H1 (cell line): ENCODE data around the gene NANOS2. TPM values are rescaled to one million over a fixed set of nuclear protein-coding genes. Genes with fewer than 3 reads are reported as not detected.

Source experiments
- CTCF ChIA-PET: fragments of 300-600 bp; sonication (Branson Sonifier 250); formaldehyde crosslinking; loops from one replicate; lab custom pipeline; 2021; ENCODE audit not compliant: partially characterized antibody; lab: Charles Lee
- POLR2A ChIA-PET: fragments of 300-600 bp; sonication (Branson Sonifier 250); formaldehyde crosslinking; loops from one replicate; lab custom pipeline; 2021; ENCODE audit warnings: inconsistent platforms; ENCODE audit not compliant: partially characterized antibody; lab: Charles Lee
- DNase-seq, 2 experiments: peaks; one replicate each; pipeline versions ENCODE4 v3.0.0 to v3.0.0-alpha.2; 2010 to 2022; ENCODE audit warnings: low spot score in 2 of 2, low read depth in 1 of 2, mixed read lengths in 1 of 2
- FAIRE-seq: peaks from 2 replicates; lab custom pipeline; 2011; peaks lifted over from hg19 to GRCh38; lab: Jason Lieb, UNC
- H2AFZ ChIP-seq: 2 replicates; pipeline ENCODE4 v1.8.1; 2012; ENCODE audit warnings: low read length, inconsistent platforms
- H2AK5ac ChIP-seq: 2 replicates; pipeline ENCODE4 v1.6.1; 2013; ENCODE audit warnings: low read depth, low read length
- H2BK120ac ChIP-seq: replicated peaks from 2 replicates; pipeline ENCODE3; 2013; ENCODE audit warnings: low read depth, low read length, inconsistent platforms
- H2BK12ac ChIP-seq: 2 replicates; pipeline ENCODE4 v1.6.1; 2013; ENCODE audit warnings: low read depth, low read length
- H2BK15ac ChIP-seq: 2 replicates; pipeline ENCODE4 v1.6.1; 2013; ENCODE audit warnings: low read length
- H2BK20ac ChIP-seq: 2 replicates; pipeline ENCODE4 v1.6.1; 2013; ENCODE audit warnings: low read length
- H2BK5ac ChIP-seq: 2 replicates; pipeline ENCODE4 v1.6.1; 2013; ENCODE audit warnings: low read depth, low read length
- H3K14ac ChIP-seq: 2 replicates; pipeline ENCODE4 v1.6.1; 2013; ENCODE audit warnings: inconsistent platforms; ENCODE audit not compliant: insufficient read length
- H3K18ac ChIP-seq: 2 replicates; pipeline ENCODE4 v1.6.1; 2013; ENCODE audit warnings: low read length; ENCODE audit errors: extremely low read depth
- H3K23ac ChIP-seq: 2 replicates; pipeline ENCODE4 v1.6.1; 2013; ENCODE audit warnings: inconsistent platforms; ENCODE audit not compliant: insufficient read length
- H3K23me2 ChIP-seq: 2 replicates; pipeline ENCODE4 v1.6.1; 2013; ENCODE audit warnings: low read depth, low read length
- H3K27ac ChIP-seq: 2 replicates; pipeline ENCODE4 v1.6.1; 2011; ENCODE audit warnings: low read depth, low read length, inconsistent platforms
- H3K27me3 ChIP-seq, 4 experiments: replicated peaks in 1 of 4; 1 replicate in 1 of 4; 2 replicates in 3 of 4; pipeline versions ENCODE4 v1.6.1 to v1.8.1; 2011 to 2013; ENCODE audit warnings: low read length in 3 of 4, mild to moderate bottlenecking in 3 of 4, inconsistent platforms in 2 of 4, mixed read lengths in 2 of 4, moderate library complexity in 1 of 4; ENCODE audit not compliant: control insufficient read depth in 3 of 4, insufficient read depth in 3 of 4; ENCODE audit errors: extremely low read depth in 1 of 4
- H3K36me3 ChIP-seq, 4 experiments: 2 replicates each; pipeline versions ENCODE4 v1.6.1 to v1.8.1; 2011 to 2013; ENCODE audit warnings: mild to moderate bottlenecking in 4 of 4, low read length in 3 of 4, moderate library complexity in 2 of 4, control low read depth in 1 of 4, inconsistent platforms in 1 of 4; ENCODE audit not compliant: insufficient read depth in 4 of 4, control insufficient read depth in 2 of 4
- H3K4ac ChIP-seq: replicated peaks from 2 replicates; pipeline ENCODE3; 2013; ENCODE audit warnings: low read length, low read depth, mixed read lengths, inconsistent platforms; ENCODE audit not compliant: insufficient read length
- H3K4me1 ChIP-seq, 4 experiments: replicated peaks in 1 of 4; 1 replicate in 1 of 4; 2 replicates in 3 of 4; pipeline versions ENCODE4 v1.6.1 to v1.8.1; 2011 to 2013; ENCODE audit warnings: low read length in 3 of 4, inconsistent platforms in 2 of 4, mixed read lengths in 1 of 4; ENCODE audit not compliant: insufficient read depth in 4 of 4, control insufficient read depth in 3 of 4
- H3K4me2 ChIP-seq, 2 experiments: 2 replicates each; pipeline versions ENCODE4 v1.6.1 to v1.8.1; 2011 to 2013; ENCODE audit warnings: low read depth in 2 of 2, low read length in 2 of 2, control low read depth in 1 of 2, inconsistent platforms in 1 of 2, mild to moderate bottlenecking in 1 of 2; ENCODE audit not compliant: insufficient read depth in 1 of 2
- H3K4me3 ChIP-seq, 4 experiments: fragments of 200-600, 300-600 bp in 1 of 4; sonication (generic), shearing (Covaris generic), sonication (Bioruptor Twin) in 1 of 4; 2 replicates each; pipeline versions ENCODE4 v1.5.1 to v1.8.1; 2011 to 2016; ENCODE audit warnings: low read length in 4 of 4, low read depth in 3 of 4, control low read depth in 2 of 4, inconsistent platforms in 2 of 4, mild to moderate bottlenecking in 2 of 4, mixed read lengths in 1 of 4, moderate library complexity in 1 of 4; ENCODE audit not compliant: insufficient read depth in 2 of 4; ENCODE audit errors: extremely low read depth in 1 of 4
- H3K56ac ChIP-seq: replicated peaks from 2 replicates; pipeline ENCODE3; 2013; ENCODE audit warnings: low read depth, mild to moderate bottlenecking, mixed read lengths, low read length, inconsistent platforms; ENCODE audit not compliant: insufficient read length
- H3K79me1 ChIP-seq: 2 replicates; pipeline ENCODE4 v1.6.1; 2013; ENCODE audit warnings: low read depth, low read length, control low read depth
- H3K79me2 ChIP-seq, 2 experiments: 2 replicates each; pipeline versions ENCODE4 v1.6.1 to v1.8.1; 2012 to 2013; ENCODE audit warnings: low read length in 2 of 2, mild to moderate bottlenecking in 2 of 2, inconsistent platforms in 1 of 2; ENCODE audit not compliant: insufficient read depth in 2 of 2, control insufficient read depth in 1 of 2
- H3K9ac ChIP-seq, 4 experiments: replicated peaks in 1 of 4; 1 replicate in 1 of 4; 2 replicates in 3 of 4; pipeline versions ENCODE4 v1.6.1 to v1.8.1; 2011 to 2013; ENCODE audit warnings: low read depth in 3 of 4, low read length in 3 of 4, control low read depth in 2 of 4, mild to moderate bottlenecking in 2 of 4, moderate library complexity in 2 of 4, inconsistent platforms in 1 of 4; ENCODE audit errors: extremely low read depth in 1 of 4
- H3K9me3 ChIP-seq, 2 experiments: 2 replicates each; pipeline versions ENCODE4 v1.6.1 to v1.8.1; 2012 to 2013; ENCODE audit warnings: mild to moderate bottlenecking in 2 of 2, moderate library complexity in 2 of 2, control low read depth in 1 of 2, inconsistent platforms in 1 of 2, low read depth in 1 of 2, low read length in 1 of 2, mixed read lengths in 1 of 2; ENCODE audit not compliant: insufficient read depth in 2 of 2
- H4K20me1 ChIP-seq, 2 experiments: replicated peaks in 1 of 2; 2 replicates each; pipeline versions ENCODE3 to v1.8.1; 2011 to 2013; ENCODE audit warnings: inconsistent platforms in 2 of 2, low read length in 2 of 2, mild to moderate bottlenecking in 1 of 2; ENCODE audit not compliant: insufficient read depth in 2 of 2, control insufficient read depth in 1 of 2
- H4K5ac ChIP-seq: 2 replicates; pipeline ENCODE4 v1.6.1; 2013; ENCODE audit warnings: low read length, low read depth, mixed read lengths, inconsistent platforms; ENCODE audit not compliant: insufficient read length
- H4K8ac ChIP-seq: 2 replicates; pipeline ENCODE4 v1.8.0; 2013; ENCODE audit warnings: mild to moderate bottlenecking, moderate library complexity, low read length, inconsistent platforms; ENCODE audit not compliant: insufficient read depth; ENCODE audit errors: extremely low read depth
- H4K91ac ChIP-seq: replicated peaks from 2 replicates; pipeline ENCODE3; 2013; ENCODE audit warnings: low read length, mixed read lengths, inconsistent platforms; ENCODE audit not compliant: insufficient read length
- BCL11A ChIP-seq, 2 experiments: IDR thresholded peaks; one replicate each; pipeline ENCODE4 v1.6.1; 2011; ENCODE audit warnings: low read depth in 2 of 2, low read length in 2 of 2, mild to moderate bottlenecking in 2 of 2
- KDM1A ChIP-seq: fragments of 200-600, 300-600 bp; sonication (generic); IDR thresholded peaks from 2 replicates; pipeline ENCODE4 v1.7.1; 2016; ENCODE audit warnings: mild to moderate bottlenecking, low read length, borderline replicate concordance
- WGBS, 2 experiments: shearing (Covaris generic) in 1 of 2; methylation state at CpG; one replicate each; pipeline versions ENCODE4 v1.1.6 to v1.1.7; 2013 to 2015; ENCODE audit warnings: low lambda C conversion rate in 2 of 2, mixed read lengths in 2 of 2, inconsistent platforms in 1 of 2, low coverage in 1 of 2, missing lambda C conversion rate in 1 of 2; ENCODE audit not compliant: insufficient replicate concordance in 2 of 2, insufficient coverage in 1 of 2, insufficient read length in 1 of 2; ENCODE audit errors: extremely low coverage in 1 of 2, missing lambda C conversion rate in 1 of 2; 5-methylcytosine and 5-hydroxymethylcytosine counted together
- polyA plus RNA-seq, 7 experiments: library from polyadenylated mRNA; depleted of rRNA in 3 of 7; stranded (reverse) in 5 of 7; unstranded in 2 of 7; fragments of >200 nt in 5 of 7; fragments of 200-250 nt in 2 of 7; gene quantifications; 1 replicate in 5 of 7; 2 replicates in 1 of 7; 4 replicates in 1 of 7; pipeline versions ENCODE4 v1.2.1 to v1.2.3, GENCODE V29; 2011 to 2013; ENCODE audit warnings: missing spikeins in 2 of 7, mixed read lengths in 2 of 7
- total RNA-seq: library from RNA; stranded (reverse); fragmentation: NEBNext Ultra II Directional; extraction: Animal tissue kit (Norgen Biotek cat#: 25700); gene quantifications from 2 replicates; pipeline ENCODE4 v1.2.1, GENCODE V29; 2021
- TF ChIP-seq, protein P1 (sequence below), 3 experiments: IDR thresholded peaks; 1 replicate in 2 of 3; 2 replicates in 1 of 3; pipeline versions ENCODE4 v1.5.1 to v1.6.1; 2011; ENCODE audit warnings: low read length in 3 of 3, mild to moderate bottlenecking in 3 of 3, inconsistent platforms in 2 of 3, low read depth in 1 of 3, moderate library complexity in 1 of 3; ENCODE audit not compliant: insufficient read depth in 1 of 3; ENCODE audit errors: control extremely low read depth in 1 of 3

Gene NANOS2
- total and polyA plus RNA-seq, 2 of the 8 experiments (the other 6 are each of a cell fraction or from before 2014, with no cell fraction given): 0.20 TPM; not detected in 1

DNA sequence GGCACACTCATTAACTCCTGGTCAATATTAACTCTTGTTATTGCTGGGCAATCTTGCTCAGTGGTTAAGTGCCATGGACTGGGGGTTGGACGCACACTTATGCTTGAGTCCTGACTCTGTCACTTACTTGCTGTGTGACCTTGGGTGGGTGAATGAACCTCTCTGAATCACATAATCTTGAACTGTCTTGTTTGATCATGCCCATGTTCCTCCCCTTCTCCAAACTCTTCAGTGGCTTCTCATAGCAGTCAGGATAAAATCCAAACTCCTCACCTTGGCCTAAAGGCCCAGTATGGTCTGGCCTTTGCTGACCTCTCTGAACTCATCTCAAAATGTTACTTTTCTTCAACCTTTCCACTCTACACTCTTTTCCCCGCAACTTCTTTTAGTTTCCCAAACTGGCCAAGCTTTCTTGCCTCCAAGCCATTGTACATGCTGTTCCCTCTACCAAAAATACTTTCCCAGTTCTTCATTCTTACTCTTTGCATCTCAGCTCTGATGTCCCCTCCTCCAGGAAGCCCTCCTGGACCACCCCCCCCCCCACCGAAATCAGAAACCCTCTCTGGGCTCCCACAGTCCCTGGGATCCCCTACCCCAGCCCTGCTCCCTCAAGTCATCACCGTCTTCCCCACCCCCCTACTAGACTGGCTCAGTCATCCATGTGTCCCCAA is 14.5 kb downstream of the NANOS2 start:
- no peak overlapping the region for H2BK12ac ChIP-seq
- WGBS, 2 experiments: 91 to 100% methylated on average over 1 to 4 of the region's 4 CpGs
- no peak overlapping the region for H2BK15ac ChIP-seq
- no peak overlapping the region for H3K4ac ChIP-seq
- peaks cover 3% of the 10 kb centered on the region; the same call in 1 of the 2 replicates for H3K79me1 ChIP-seq
- no peak overlapping the region for H3K4me3 ChIP-seq
- H3K23me2 ChIP-seq: peaks cover 22% of the 10 kb centered on the region; the same call in 1 of the 2 replicates
- no peak overlapping the region for H3K9ac ChIP-seq
- no peak overlapping the region for H2BK5ac ChIP-seq
- peaks cover 0 to 2% (median under 1%) of the 10 kb centered on the region in 4 experiments; a peak in 3 of 7 replicates for H3K4me1 ChIP-seq
- peaks cover 0 to 16% (median 11%) of the 10 kb centered on the region in 4 experiments; a peak in 6 of 7 replicates for H3K27me3 ChIP-seq
- H4K91ac ChIP-seq: no peak overlapping the region
- POLR2A ChIA-PET: interaction anchor here (0.8 to 1.6 kb wide), 2 partner anchors 12 to 15 kb away, joined by 4 to 5 read pairs; no protein-coding TSS in a partner anchor
- H4K5ac ChIP-seq: no peak overlapping the region
- no peak overlapping the region for H2BK120ac ChIP-seq
- no peaks in the 10 kb centered on the region for H3K79me2 ChIP-seq
- H3K18ac ChIP-seq: no peak overlapping the region
- no peak overlapping the region for H2BK20ac ChIP-seq
- H3K14ac ChIP-seq: no peak overlapping the region
- no peak overlapping the region for H4K8ac ChIP-seq
- H4K20me1 ChIP-seq: peaks cover 2 to 10% of the 10 kb centered on the region in 2 experiments
- H3K9me3 ChIP-seq: no peaks in the 10 kb centered on the region
- no peak overlapping the region for H2AFZ ChIP-seq
- peak overlapping the region in 1 of 2 experiments; percentile 95; a peak in 1 of 4 replicates for H3K4me2 ChIP-seq
- DNase-seq (no peak), FAIRE-seq (no peak)
- peaks cover 0 to 8% (median 2%) of the 10 kb centered on the region in 4 experiments; a peak in 3 of 8 replicates for H3K36me3 ChIP-seq
- H3K56ac ChIP-seq: no peak overlapping the region
- H3K27ac ChIP-seq: no peak overlapping the region
- TF ChIP-seq KDM1A: peak; percentile 83
- TF ChIP-seq, protein P1, sequence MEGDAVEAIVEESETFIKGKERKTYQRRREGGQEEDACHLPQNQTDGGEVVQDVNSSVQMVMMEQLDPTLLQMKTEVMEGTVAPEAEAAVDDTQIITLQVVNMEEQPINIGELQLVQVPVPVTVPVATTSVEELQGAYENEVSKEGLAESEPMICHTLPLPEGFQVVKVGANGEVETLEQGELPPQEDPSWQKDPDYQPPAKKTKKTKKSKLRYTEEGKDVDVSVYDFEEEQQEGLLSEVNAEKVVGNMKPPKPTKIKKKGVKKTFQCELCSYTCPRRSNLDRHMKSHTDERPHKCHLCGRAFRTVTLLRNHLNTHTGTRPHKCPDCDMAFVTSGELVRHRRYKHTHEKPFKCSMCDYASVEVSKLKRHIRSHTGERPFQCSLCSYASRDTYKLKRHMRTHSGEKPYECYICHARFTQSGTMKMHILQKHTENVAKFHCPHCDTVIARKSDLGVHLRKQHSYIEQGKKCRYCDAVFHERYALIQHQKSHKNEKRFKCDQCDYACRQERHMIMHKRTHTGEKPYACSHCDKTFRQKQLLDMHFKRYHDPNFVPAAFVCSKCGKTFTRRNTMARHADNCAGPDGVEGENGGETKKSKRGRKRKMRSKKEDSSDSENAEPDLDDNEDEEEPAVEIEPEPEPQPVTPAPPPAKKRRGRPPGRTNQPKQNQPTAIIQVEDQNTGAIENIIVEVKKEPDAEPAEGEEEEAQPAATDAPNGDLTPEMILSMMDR (IDR thresholded peaks at IDR 0.05; ENCODE audit: control extremely low read depth in 1 of 3, insufficient read depth in 1 of 3, low read depth in 1 of 3, low read length in 3 of 3): no peak
- TF ChIP-seq BCL11A (IDR thresholded peaks at IDR 0.05; ENCODE audit: low read depth in 2 of 2, low read length in 2 of 2): no peak
- CTCF ChIA-PET: interaction anchor here (1.5 to 3.2 kb wide), 2 partner anchors 83 to 105 kb away, joined by 3 to 9 read pairs; no protein-coding TSS in a partner anchor
- no peak overlapping the region for H3K23ac ChIP-seq
- no peak overlapping the region for H2AK5ac ChIP-seq
